ENCODE measurements around the gene LLPH.

DNA sequence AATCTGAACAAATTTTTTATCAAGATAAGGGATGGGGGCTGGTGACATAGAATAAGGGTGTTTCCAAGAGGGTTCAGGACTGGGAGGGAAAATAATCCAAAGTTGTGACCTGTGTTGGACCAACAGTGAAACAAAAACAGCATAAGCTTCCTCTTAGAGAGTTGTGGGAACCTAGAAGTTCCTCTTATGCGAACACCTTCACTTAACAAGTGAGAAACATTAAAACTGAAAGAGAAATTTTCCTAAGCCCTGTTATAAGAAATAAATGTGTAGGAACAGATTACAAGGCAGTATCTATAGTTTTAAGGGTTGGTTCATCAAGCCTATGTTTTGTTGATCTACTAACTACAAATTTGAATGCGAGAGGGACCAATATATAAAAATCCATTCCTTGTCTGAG lies 58.4 kb downstream of the LLPH start:
- TF ChIP-seq CTCF (IDR thresholded peaks at IDR 0.05), result no peak
- no peak for TF ChIP-seq POLR2A (IDR thresholded peaks at IDR 0.05)

All from stomach (tissue), 4 donors.